Type B pancreatic cell (in vitro differentiated cells): Measurements from ENCODE around the gene PWWP2B. TPM values are rescaled to one million over a fixed set of nuclear protein-coding genes. Genes with fewer than 3 reads are reported as not detected.

Experiments
- DNase-seq: peaks from one replicate; pipeline ENCODE4 v3.0.0; 2021; ENCODE audit warnings: mixed read lengths; ENCODE audit not compliant: unreplicated experiment; ENCODE audit errors: extremely low spot score
- H3K27ac Mint-ChIP-seq: 2 replicates; pipeline ENCODE4 v1.8.0; 2021; ENCODE audit warnings: mild to moderate bottlenecking, mixed read lengths
- H3K27me3 Mint-ChIP-seq: 2 replicates; pipeline ENCODE4 v1.8.0; 2021; ENCODE audit warnings: mixed read lengths
- H3K36me3 Mint-ChIP-seq: 2 replicates; pipeline ENCODE4 v1.8.0; 2021; ENCODE audit warnings: mixed read lengths
- H3K4me1 Mint-ChIP-seq: one replicate; pipeline ENCODE4 v1.8.0; 2021; ENCODE audit warnings: mixed read lengths; ENCODE audit not compliant: unreplicated experiment
- H3K4me3 Mint-ChIP-seq: 2 replicates; pipeline ENCODE4 v1.8.0; 2021; ENCODE audit warnings: mild to moderate bottlenecking, mixed read lengths
- H3K9me3 Mint-ChIP-seq: 2 replicates; pipeline ENCODE4 v1.8.0; 2021; ENCODE audit warnings: mixed read lengths
- total RNA-seq: library from RNA; stranded (reverse); gene quantifications from 2 replicates; pipeline ENCODE4 v1.2.1, GENCODE V29; 2021; ENCODE audit warnings: low replicate concordance
- TF ChIP-seq, protein P1 (sequence below): fragments of 200-600 bp; sonication (generic); conservative IDR thresholded peaks from 2 replicates; pipeline ENCODE4 v1.5.0; 2021; ENCODE audit warnings: antibody characterized with exemption, mild to moderate bottlenecking

Gene PWWP2B
- total RNA-seq, 1 donor from 2014 or later, result 22.6 TPM

DNA sequence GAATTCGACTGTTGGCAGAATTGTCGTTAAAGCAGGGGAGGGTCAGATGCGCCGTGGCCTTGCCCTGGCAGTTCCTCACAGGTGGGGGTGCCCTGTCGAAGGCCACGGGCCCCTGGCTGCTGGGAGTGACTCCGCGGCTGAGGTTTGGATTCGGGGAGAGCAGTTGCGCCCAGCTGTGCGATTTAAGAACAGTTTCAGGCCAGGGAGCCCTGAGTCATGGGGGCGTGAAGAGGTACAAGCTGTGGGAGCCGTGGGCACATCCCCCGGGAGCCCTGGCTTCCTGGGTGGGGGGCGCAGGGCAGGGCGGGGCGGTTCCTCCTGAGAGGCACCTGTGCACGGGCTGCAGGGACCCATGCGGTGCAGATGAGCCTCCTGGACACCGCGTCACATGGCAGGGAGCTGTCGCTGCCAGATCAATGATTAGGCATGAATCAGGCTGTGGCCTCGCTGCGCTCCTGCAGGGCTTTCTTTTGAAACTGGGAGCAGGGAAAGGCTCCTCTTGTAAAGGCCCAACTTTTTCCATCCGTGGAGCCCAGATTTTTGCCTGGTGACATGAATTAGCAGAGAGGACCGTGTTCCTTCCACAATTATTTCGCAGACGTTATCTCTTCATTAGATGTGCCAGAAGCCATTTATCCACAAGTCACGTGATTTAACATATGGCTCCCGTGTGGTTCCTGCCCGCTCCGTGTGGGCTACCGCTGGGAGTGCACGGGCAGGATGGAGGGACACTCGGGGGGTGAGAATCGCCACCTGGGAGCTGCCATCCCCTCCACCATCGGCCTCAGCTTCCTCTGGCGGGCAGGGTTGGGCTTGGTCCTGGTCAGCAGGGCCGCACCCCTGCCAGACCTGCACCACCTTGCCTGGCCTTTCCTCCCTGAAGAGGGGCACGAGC lies 918 bp downstream of the PWWP2B start:
- Mint-ChIP-seq H3K4me1 (peaks cover 7% of the 10 kb centered on the region), H3K4me3 (peak overlapping the region; percentile 94), H3K9me3 (no peaks in the 10 kb centered on the region), H3K27me3 (no peaks in the 10 kb centered on the region), H3K27ac (peak overlapping the region; percentile 93), H3K36me3 (no peaks in the 10 kb centered on the region)
- TF ChIP-seq, protein P1, sequence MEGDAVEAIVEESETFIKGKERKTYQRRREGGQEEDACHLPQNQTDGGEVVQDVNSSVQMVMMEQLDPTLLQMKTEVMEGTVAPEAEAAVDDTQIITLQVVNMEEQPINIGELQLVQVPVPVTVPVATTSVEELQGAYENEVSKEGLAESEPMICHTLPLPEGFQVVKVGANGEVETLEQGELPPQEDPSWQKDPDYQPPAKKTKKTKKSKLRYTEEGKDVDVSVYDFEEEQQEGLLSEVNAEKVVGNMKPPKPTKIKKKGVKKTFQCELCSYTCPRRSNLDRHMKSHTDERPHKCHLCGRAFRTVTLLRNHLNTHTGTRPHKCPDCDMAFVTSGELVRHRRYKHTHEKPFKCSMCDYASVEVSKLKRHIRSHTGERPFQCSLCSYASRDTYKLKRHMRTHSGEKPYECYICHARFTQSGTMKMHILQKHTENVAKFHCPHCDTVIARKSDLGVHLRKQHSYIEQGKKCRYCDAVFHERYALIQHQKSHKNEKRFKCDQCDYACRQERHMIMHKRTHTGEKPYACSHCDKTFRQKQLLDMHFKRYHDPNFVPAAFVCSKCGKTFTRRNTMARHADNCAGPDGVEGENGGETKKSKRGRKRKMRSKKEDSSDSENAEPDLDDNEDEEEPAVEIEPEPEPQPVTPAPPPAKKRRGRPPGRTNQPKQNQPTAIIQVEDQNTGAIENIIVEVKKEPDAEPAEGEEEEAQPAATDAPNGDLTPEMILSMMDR, result peak; percentile 37
- no peak for DNase-seq

DNA sequence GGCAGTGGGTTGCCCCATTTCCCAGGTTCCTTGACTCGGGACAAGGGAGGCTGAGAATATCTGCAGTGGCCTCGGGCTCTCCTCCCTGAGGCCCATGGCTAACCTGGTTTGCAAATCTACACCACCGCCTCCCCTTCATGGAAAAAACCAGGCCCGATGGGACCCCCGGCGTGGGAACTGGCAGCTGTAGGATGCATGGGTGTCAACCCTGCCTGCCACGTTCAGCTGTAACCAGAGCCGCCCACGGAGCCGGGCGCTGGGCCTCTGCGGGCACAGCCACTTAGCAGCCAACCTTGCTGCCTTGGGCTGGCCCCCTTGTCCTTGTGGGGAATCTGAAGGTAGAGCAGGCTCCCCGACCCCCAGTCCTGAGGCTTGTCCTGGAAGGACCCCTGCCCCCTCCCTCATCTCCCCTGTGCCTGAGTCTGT lies 1.6 kb downstream of the PWWP2B start:
- Mint-ChIP-seq H3K27ac (no peak overlapping the region), H3K4me3 (peak overlapping the region; percentile 94), H3K27me3 (no peaks in the 10 kb centered on the region), H3K36me3 (no peaks in the 10 kb centered on the region), H3K4me1 (peaks cover 11% of the 10 kb centered on the region), H3K9me3 (no peaks in the 10 kb centered on the region)
- DNase-seq, result no peak
- TF ChIP-seq, protein P1, result no peak

DNA sequence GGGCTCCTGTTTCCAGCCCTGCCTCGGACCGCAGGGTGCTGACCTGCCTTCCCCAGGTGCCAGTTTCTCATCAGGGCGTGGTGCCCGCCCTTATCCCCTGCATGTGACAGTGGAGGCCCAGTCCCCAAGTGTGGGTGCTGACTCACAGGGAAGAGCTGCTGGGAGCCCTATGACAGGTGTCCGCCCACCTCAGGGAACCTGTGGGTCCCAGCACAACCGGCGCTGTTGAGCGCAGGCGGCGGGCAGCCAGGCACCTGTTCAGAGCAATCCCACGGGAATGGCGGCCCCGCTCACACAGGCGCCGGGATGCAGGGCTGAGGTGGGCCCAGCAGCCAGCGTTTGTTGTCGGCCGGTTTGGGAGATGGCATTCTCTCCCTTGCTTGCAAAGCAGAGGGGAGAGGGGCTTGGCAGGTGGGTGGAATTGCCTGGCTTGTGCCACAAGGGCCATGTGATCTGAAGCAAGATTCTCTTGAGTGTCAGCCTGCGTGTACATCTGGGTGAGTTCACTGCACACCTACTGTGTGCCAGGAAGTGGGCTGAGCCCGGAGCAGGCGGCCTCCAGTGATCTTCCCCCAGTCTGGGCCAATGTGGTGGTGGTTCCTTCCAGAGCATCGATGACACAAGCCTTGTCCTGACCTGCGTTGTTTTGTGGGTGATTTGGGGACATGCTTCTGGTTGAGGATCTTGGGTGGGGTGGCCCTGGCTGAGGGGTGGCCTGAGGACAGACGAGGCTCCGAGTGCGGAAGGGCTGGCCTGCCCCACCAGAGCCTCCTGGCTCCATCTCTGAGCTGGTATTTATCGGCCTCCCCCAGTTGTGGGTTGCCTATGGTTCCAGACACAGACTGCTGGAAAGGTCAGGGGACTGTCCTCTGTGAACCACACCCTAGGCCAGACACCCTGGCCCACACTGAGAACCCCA lies 2.4 kb downstream of the PWWP2B start:
- H3K36me3 Mint-ChIP-seq, result no peaks in the 10 kb centered on the region
- TF ChIP-seq, protein P1, result no peak
- H3K4me3 Mint-ChIP-seq, result peak overlapping the region; percentile 57
- H3K9me3 Mint-ChIP-seq, result no peaks in the 10 kb centered on the region
- no peak for DNase-seq
- H3K27ac Mint-ChIP-seq, result peak overlapping the region; percentile 71
- H3K4me1 Mint-ChIP-seq, result peaks cover 11% of the 10 kb centered on the region
- no peaks in the 10 kb centered on the region for H3K27me3 Mint-ChIP-seq

DNA sequence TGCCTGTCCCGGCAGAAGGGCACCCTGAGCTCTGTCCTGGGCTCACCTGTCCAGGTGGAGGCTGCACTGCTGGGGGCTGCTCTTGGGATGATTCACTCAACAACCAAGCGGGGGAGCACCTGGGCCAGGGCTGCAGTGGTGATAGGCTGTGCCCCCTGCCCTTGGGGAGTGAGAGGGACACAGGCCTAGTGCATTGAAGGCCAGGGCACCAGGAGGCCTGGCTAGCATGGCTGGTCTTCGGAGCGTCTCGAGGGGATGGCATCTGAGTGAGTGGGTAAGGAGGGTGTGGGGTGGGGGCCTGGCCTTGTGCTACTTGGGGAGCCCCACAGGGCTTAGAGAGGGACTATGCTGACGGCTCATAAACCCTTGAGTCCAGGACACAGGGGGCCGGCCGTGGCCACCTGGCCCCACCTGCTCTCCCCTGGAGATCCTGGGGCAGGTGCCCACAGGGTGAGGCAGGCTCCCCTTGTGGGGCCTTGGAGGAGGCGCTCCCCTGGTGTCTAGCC lies 3.1 kb downstream of the PWWP2B start:
- peak overlapping the region; percentile 86 for H3K27ac Mint-ChIP-seq
- TF ChIP-seq, protein P1, result no peak
- no peak for DNase-seq
- H3K4me1 Mint-ChIP-seq, result peaks cover 11% of the 10 kb centered on the region
- H3K9me3 Mint-ChIP-seq, result no peaks in the 10 kb centered on the region
- peak overlapping the region; percentile 20 for H3K4me3 Mint-ChIP-seq
- H3K36me3 Mint-ChIP-seq, result no peaks in the 10 kb centered on the region
- H3K27me3 Mint-ChIP-seq, result no peaks in the 10 kb centered on the region

DNA sequence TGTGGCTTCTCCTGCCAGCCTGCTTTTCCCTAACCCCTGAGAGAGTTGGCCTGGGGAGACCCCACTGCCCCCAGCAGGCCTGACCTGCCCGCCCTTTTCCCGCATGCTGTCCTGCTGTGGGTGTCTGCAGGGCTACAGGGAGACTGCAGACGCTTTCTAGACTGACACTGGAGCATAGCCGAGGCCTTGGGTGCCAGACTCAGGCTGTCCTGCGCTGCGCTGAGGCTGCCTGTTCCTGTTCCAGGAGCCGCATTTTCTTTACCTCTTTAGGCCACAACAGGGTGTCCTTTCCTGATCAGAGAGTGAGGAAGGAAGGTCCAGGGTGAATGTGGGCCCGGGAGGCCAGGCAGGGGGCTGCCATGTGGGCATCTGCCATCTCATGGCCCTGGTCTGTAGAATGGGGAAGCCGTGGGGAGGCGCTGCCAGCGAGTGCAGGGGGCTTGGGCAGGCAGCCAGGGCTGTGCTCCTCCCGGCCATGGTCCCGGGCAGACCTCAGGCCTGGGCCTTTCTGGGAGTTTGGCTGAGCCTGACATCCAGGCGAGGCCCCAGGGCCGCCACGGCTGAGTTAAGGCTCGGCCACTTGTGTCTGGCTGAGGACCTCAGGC lies 3.6 kb downstream of the PWWP2B start:
- peak overlapping the region; percentile 86 for H3K27ac Mint-ChIP-seq
- peaks cover 11% of the 10 kb centered on the region for H3K4me1 Mint-ChIP-seq
- H3K36me3 Mint-ChIP-seq, result peaks cover under 1% of the 10 kb centered on the region
- no peaks in the 10 kb centered on the region for H3K9me3 Mint-ChIP-seq
- TF ChIP-seq, protein P1, result no peak
- no peaks in the 10 kb centered on the region for H3K27me3 Mint-ChIP-seq
- peak overlapping the region; percentile 77 for H3K4me3 Mint-ChIP-seq
- DNase-seq, result no peak
